T-cell (primary cell): ENCODE results near the gene STX2. TPM values are rescaled to one million over a fixed set of nuclear protein-coding genes. Genes with fewer than 3 reads are reported as not detected.

Experiments
- ATAC-seq, 4 experiments: fragments of 200-7000 bp in 3 of 4; fragments of 150-1000 bp in 1 of 4; cut with Tn5 transposase; replicated peaks in 1 of 4; 1 replicate in 3 of 4; 2 replicates in 1 of 4; pipeline ENCODE4 v1.10.0; 2021; ENCODE audit warnings: moderate library complexity in 3 of 4, mild to moderate bottlenecking in 2 of 4, moderate number of reproducible peaks in 1 of 4
- CTCF ChIA-PET, 2 donors: fragments of 300-600 bp; sonication (Branson Sonifier 250); formaldehyde crosslinking; loops; one replicate each; lab custom pipeline; 2022; ENCODE audit warnings: antibody characterized with exemption in 2 of 2; lab: Charles Lee
- POLR2A ChIA-PET, 2 donors: fragments of 300-600 bp; sonication (Branson Sonifier 250); formaldehyde crosslinking; loops; one replicate each; lab custom pipeline; 2022; ENCODE audit warnings: antibody characterized with exemption in 2 of 2; lab: Charles Lee
- DNase-seq, 35 experiments: peaks; one replicate each; pipeline versions ENCODE4 v3.0.0 to v3.0.0-alpha.2; 2013 to 2023
- H3K27ac ChIP-seq: one replicate; pipeline ENCODE4 v1.5.1; 2013; ENCODE audit warnings: low read length
- H3K27me3 ChIP-seq, 2 experiments: replicated peaks in 1 of 2; 1 replicate in 1 of 2; 2 replicates in 1 of 2; pipeline versions ENCODE4 v1.6.1 to v1.7.0; 2013; ENCODE audit warnings: low read length in 1 of 2, mixed read lengths in 1 of 2; ENCODE audit not compliant: control insufficient read depth in 2 of 2, insufficient read depth in 2 of 2; ENCODE audit errors: extremely low read depth in 1 of 2
- H3K36me3 ChIP-seq, 2 donors: 1 replicate in 1 of 2; 2 replicates in 1 of 2; pipeline versions ENCODE4 v1.6.1 to v1.7.0; 2013; ENCODE audit warnings: low read length in 1 of 2; ENCODE audit not compliant: control insufficient read depth in 2 of 2, insufficient read depth in 1 of 2; ENCODE audit errors: extremely low read depth in 1 of 2
- H3K4me1 ChIP-seq, 2 experiments: 1 replicate in 1 of 2; 2 replicates in 1 of 2; pipeline versions ENCODE4 v1.6.1 to v1.7.0; 2013; ENCODE audit warnings: low read length in 2 of 2, mixed read lengths in 1 of 2; ENCODE audit not compliant: insufficient read depth in 2 of 2, control insufficient read depth in 1 of 2; ENCODE audit errors: extremely low read depth in 1 of 2
- H3K4me3 ChIP-seq, 2 donors: 1 replicate in 1 of 2; 2 replicates in 1 of 2; pipeline versions ENCODE4 v1.5.1 to v1.7.0; 2013; ENCODE audit warnings: mild to moderate bottlenecking in 2 of 2, low read length in 1 of 2, moderate library complexity in 1 of 2; ENCODE audit not compliant: control insufficient read depth in 1 of 2; ENCODE audit errors: extremely low read depth in 1 of 2
- H3K9me3 ChIP-seq: 2 replicates; pipeline ENCODE4 v1.7.0; 2013
- H3K27ac Mint-ChIP-seq, 2 donors: one replicate each; pipeline ENCODE4 v1.8.0; 2020 to 2021; ENCODE audit warnings: mild to moderate bottlenecking in 2 of 2, mixed read lengths in 2 of 2
- H3K27me3 Mint-ChIP-seq, 2 donors: one replicate each; pipeline ENCODE4 v1.8.0; 2021 to 2022; ENCODE audit warnings: mixed read lengths in 2 of 2
- H3K36me3 Mint-ChIP-seq: one replicate; pipeline ENCODE4 v1.8.0; 2021; ENCODE audit warnings: mixed read lengths
- H3K4me1 Mint-ChIP-seq, 3 donors: one replicate each; pipeline ENCODE4 v1.8.0; 2020 to 2022; ENCODE audit warnings: mixed read lengths in 3 of 3, mild to moderate bottlenecking in 1 of 3
- H3K4me3 Mint-ChIP-seq, 3 donors: one replicate each; pipeline ENCODE4 v1.8.0; 2020 to 2022; ENCODE audit warnings: mild to moderate bottlenecking in 3 of 3, mixed read lengths in 3 of 3, moderate library complexity in 3 of 3
- H3K9me3 Mint-ChIP-seq, 3 donors: one replicate each; pipeline ENCODE4 v1.8.0; 2020 to 2022; ENCODE audit warnings: mixed read lengths in 3 of 3
- WGBS: methylation state at CpG from one replicate; pipeline ENCODE4 v1.1.5; 2013; ENCODE audit warnings: missing lambda C conversion rate; ENCODE audit not compliant: insufficient coverage; 5-methylcytosine and 5-hydroxymethylcytosine counted together
- total RNA-seq, 35 experiments: library from RNA in 6 of 35; stranded (reverse) in 6 of 35; fragments of 120-200 nt in 1 of 35; gene quantifications; one replicate each; pipeline versions ENCODE4 v1.2.1 to v1.2.4 and lab custom pipeline; 2013 to 2026

The STX2 gene
- total RNA-seq, 5 donors from 2014 or later (not counting 1 experiment from before 2014, with no cell fraction given) = 21.8 to 26.7 (median 22.8) TPM

- DNase-seq (no peak), ATAC-seq (no peak)
- Mint-ChIP-seq H3K4me1 (peaks cover 13 to 25% (median 15%) of the 10 kb centered on the region in 3 donors), H3K27ac (no peak overlapping the region), H3K4me3 (peak overlapping the region; percentile 55 to 92 (median 57)), H3K27me3 (no peaks in the 10 kb centered on the region), H3K36me3 (peaks cover 27% of the 10 kb centered on the region), H3K9me3 (no peaks in the 10 kb centered on the region)
- H3K4me3 ChIP-seq = no peak overlapping the region
- ChIA-PET CTCF (interaction anchor here (0.8 to 1.5 kb wide), 4 partner anchors 9 to 58 kb away, joined by 3 to 5 read pairs (median 4); no protein-coding TSS in a partner anchor), POLR2A (no interaction called here)
- H3K36me3 ChIP-seq = peaks cover 6 to 27% of the 10 kb centered on the region in 2 donors
- no peaks in the 10 kb centered on the region for H3K9me3 ChIP-seq
- 97% methylated on average over 6 of the region's 12 CpGs for WGBS
- no peaks in the 10 kb centered on the region for H3K27me3 ChIP-seq
- H3K4me1 ChIP-seq = peaks cover 0 to 14% of the 10 kb centered on the region in 2 experiments
- H3K27ac ChIP-seq = no peak overlapping the region
Observed at GRCh38 chr12:130819681-130820080, 19.4 kb downstream of the STX2 start.

- H3K4me3 ChIP-seq = peak overlapping the region; percentile 52 to 89
- peak overlapping the region; percentile 70 to 73 for H3K27ac Mint-ChIP-seq
- POLR2A ChIA-PET = no interaction called here
Observed at GRCh38 chr12:130818635-130819576, 20.1 kb downstream of the STX2 start.

GRCh38 chr12:130818272-130818634 lies 20.8 kb downstream of the STX2 start:
- CTCF ChIA-PET = no interaction called here
- no peaks in the 10 kb centered on the region for H3K9me3 ChIP-seq
- 47% methylated on average over 10 of the region's 14 CpGs for WGBS
- peak overlapping the region; percentile 45 for H3K27ac ChIP-seq
- H3K4me3 ChIP-seq = peak overlapping the region; percentile 52 to 89
- H3K27me3 ChIP-seq = no peaks in the 10 kb centered on the region
- peaks cover 0 to 14% of the 10 kb centered on the region in 2 experiments for H3K4me1 ChIP-seq
- POLR2A ChIA-PET = no interaction called here
- H3K36me3 Mint-ChIP-seq = peaks cover 31% of the 10 kb centered on the region
- peak in 3 of 35 experiments; percentile 11 to 45 (median 14) for DNase-seq
- peaks cover 15 to 25% (median 17%) of the 10 kb centered on the region in 3 donors for H3K4me1 Mint-ChIP-seq
- H3K36me3 ChIP-seq = peaks cover 3 to 19% of the 10 kb centered on the region in 2 donors
- ATAC-seq = peak in 3 of 4 experiments; percentile 3 to 10 (median 7)
- H3K4me3 Mint-ChIP-seq = peak overlapping the region; percentile 86 to 92 (median 90)
- peak overlapping the region; percentile 70 to 73 for H3K27ac Mint-ChIP-seq
- H3K27me3 Mint-ChIP-seq = no peaks in the 10 kb centered on the region
- H3K9me3 Mint-ChIP-seq = no peaks in the 10 kb centered on the region

More at GRCh38 chr12:130818635-130819576, 20.1 kb downstream of the STX2 start:
- ATAC-seq (peak; percentile 89 to 97 (median 94)), DNase-seq (peak; percentile 36 to 88 (median 63))
- H3K36me3 Mint-ChIP-seq = peaks cover 31% of the 10 kb centered on the region
- H3K4me3 Mint-ChIP-seq = peak overlapping the region; percentile 86 to 92 (median 90)
- H3K9me3 Mint-ChIP-seq = no peaks in the 10 kb centered on the region
- H3K36me3 ChIP-seq = peaks cover 6 to 24% of the 10 kb centered on the region in 2 donors
- no peaks in the 10 kb centered on the region for H3K9me3 ChIP-seq
- no peaks in the 10 kb centered on the region for H3K27me3 ChIP-seq
- peaks cover 15 to 25% (median 16%) of the 10 kb centered on the region in 3 donors for H3K4me1 Mint-ChIP-seq
- 13% methylated on average over 46 of the region's 58 CpGs for WGBS
- CTCF ChIA-PET = interaction anchor here in 1 of 2 donors (1.1 kb wide), 1 partner anchor 9 kb away, joined by 3 read pairs; no protein-coding TSS in a partner anchor
- no peaks in the 10 kb centered on the region for H3K27me3 Mint-ChIP-seq
- H3K27ac ChIP-seq = peak overlapping the region; percentile 45
- H3K4me1 ChIP-seq = peaks cover 0 to 14% of the 10 kb centered on the region in 2 experiments

- Mint-ChIP-seq H3K4me1 (peaks cover 15 to 25% (median 17%) of the 10 kb centered on the region in 3 donors), H3K36me3 (peaks cover 28% of the 10 kb centered on the region), H3K27me3 (no peaks in the 10 kb centered on the region), H3K27ac (no peak overlapping the region), H3K4me3 (peak overlapping the region; percentile 41 to 92 (median 41)), H3K9me3 (no peaks in the 10 kb centered on the region)
- ChIA-PET CTCF (interaction anchor here (0.6 kb wide), 2 partner anchors 17 to 313 kb away, joined by 3 to 5 read pairs; no protein-coding TSS in a partner anchor), POLR2A (no interaction called here)
- H3K4me1 ChIP-seq = peaks cover 0 to 14% of the 10 kb centered on the region in 2 experiments
- DNase-seq (no peak), ATAC-seq (no peak)
- H3K9me3 ChIP-seq = no peaks in the 10 kb centered on the region
- no peak overlapping the region for H3K27ac ChIP-seq
- 94% methylated on average over 3 of the region's 14 CpGs for WGBS
- H3K27me3 ChIP-seq = no peaks in the 10 kb centered on the region
- H3K36me3 ChIP-seq = peaks cover 0 to 16% of the 10 kb centered on the region in 2 donors
- H3K4me3 ChIP-seq = no peak overlapping the region
Observed at GRCh38 chr12:130817804-130818203, 21.2 kb downstream of the STX2 start.

GRCh38 chr12:130816097-130816496 lies 23.0 kb downstream of the STX2 start:
- no peaks in the 10 kb centered on the region for H3K27me3 Mint-ChIP-seq
- H3K9me3 ChIP-seq = no peaks in the 10 kb centered on the region
- 92% methylated on average over 13 of the region's 14 CpGs for WGBS
- ChIA-PET POLR2A (no interaction called here), CTCF (interaction anchor here in 1 of 2 donors (1.5 kb wide), 1 partner anchor 55 kb away, joined by 3 read pairs; no protein-coding TSS in a partner anchor)
- H3K4me1 ChIP-seq = peaks cover 0 to 14% of the 10 kb centered on the region in 2 experiments
- ATAC-seq (no peak), DNase-seq (no peak)
- no peak overlapping the region for H3K4me3 Mint-ChIP-seq
- no peak overlapping the region for H3K4me3 ChIP-seq
- H3K27me3 ChIP-seq = no peaks in the 10 kb centered on the region
- H3K27ac Mint-ChIP-seq = no peak overlapping the region
- H3K36me3 ChIP-seq = peaks cover 0 to 17% of the 10 kb centered on the region in 2 donors
- H3K27ac ChIP-seq = no peak overlapping the region
- peaks cover 29% of the 10 kb centered on the region for H3K36me3 Mint-ChIP-seq
- no peaks in the 10 kb centered on the region for H3K9me3 Mint-ChIP-seq
- peaks cover 13 to 21% (median 17%) of the 10 kb centered on the region in 3 donors for H3K4me1 Mint-ChIP-seq

- CTCF ChIA-PET = no interaction called here
- no peak overlapping the region for H3K4me3 Mint-ChIP-seq
Observed at GRCh38 chr12:130815028-130815741, 23.9 kb downstream of the STX2 start.

More at GRCh38 chr12:130815028-130815741, 23.9 kb downstream of the STX2 start:
- Mint-ChIP-seq H3K27me3 (no peaks in the 10 kb centered on the region), H3K4me1 (peaks cover 13 to 17% (median 17%) of the 10 kb centered on the region in 3 donors), H3K27ac (no peak overlapping the region), H3K9me3 (no peaks in the 10 kb centered on the region), H3K36me3 (peaks cover 31% of the 10 kb centered on the region)
- no peaks in the 10 kb centered on the region for H3K9me3 ChIP-seq
- ATAC-seq = no peak
- H3K27me3 ChIP-seq = no peaks in the 10 kb centered on the region
- H3K36me3 ChIP-seq = peaks cover 0 to 15% of the 10 kb centered on the region in 2 donors
- peaks cover 0 to 14% of the 10 kb centered on the region in 2 experiments for H3K4me1 ChIP-seq
- no peak for DNase-seq
- H3K27ac ChIP-seq = no peak overlapping the region
- H3K4me3 ChIP-seq = no peak overlapping the region
- POLR2A ChIA-PET = no interaction called here
- WGBS = 94% methylated on average over 10 of the region's 14 CpGs
